ENCODE results near the gene TEKTIP1. TPM values are rescaled to one million over a fixed set of nuclear protein-coding genes. Genes with fewer than 3 reads are reported as not detected.

TEKTIP1 gene
- total RNA-seq, 1 donor from 2014 or later = not detected

GRCh38 chr19:3590991-3591659 is 52.2 kb downstream of the TEKTIP1 start:
- intact Hi-C loops (cut with micrococcal nuclease) = no loop called here
- no peak for TF ChIP-seq CTCF (IDR thresholded peaks at IDR 0.05; ENCODE audit: borderline replicate concordance)
- H3K27ac ChIP-seq (replicated peaks) = no peak overlapping the region
- DNase-seq = no peak
- peaks cover 15% of the 10 kb centered on the region for H3K27me3 ChIP-seq (ENCODE audit: low read depth)
- H3K4me3 ChIP-seq = no peak overlapping the region
- H3K9me3 ChIP-seq (replicated peaks) = no peaks in the 10 kb centered on the region
- peaks cover 16% of the 10 kb centered on the region for H3K4me1 ChIP-seq
- H3K36me3 ChIP-seq = no peaks in the 10 kb centered on the region

- TF ChIP-seq CTCF (IDR thresholded peaks at IDR 0.05; ENCODE audit: borderline replicate concordance) = no peak
- peaks cover 10% of the 10 kb centered on the region for H3K27me3 ChIP-seq (ENCODE audit: low read depth)
- H3K9me3 ChIP-seq (replicated peaks) = no peaks in the 10 kb centered on the region
- H3K36me3 ChIP-seq = no peaks in the 10 kb centered on the region
- intact Hi-C loops (cut with micrococcal nuclease) = no loop called here
- H3K4me3 ChIP-seq = no peak overlapping the region
- peak overlapping the region; percentile 59 for H3K27ac ChIP-seq (replicated peaks)
- H3K4me1 ChIP-seq = peaks cover 7% of the 10 kb centered on the region
- DNase-seq = no peak
Measured at GRCh38 chr19:3591876-3592613, 53.1 kb downstream of the TEKTIP1 start.

- intact Hi-C loops (cut with micrococcal nuclease) = no loop called here
- no peak overlapping the region for H3K4me3 ChIP-seq
- peaks cover 10% of the 10 kb centered on the region for H3K27me3 ChIP-seq (ENCODE audit: low read depth)
- H3K9me3 ChIP-seq (replicated peaks) = no peaks in the 10 kb centered on the region
- H3K27ac ChIP-seq (replicated peaks) = no peak overlapping the region
- no peaks in the 10 kb centered on the region for H3K36me3 ChIP-seq
- TF ChIP-seq CTCF (IDR thresholded peaks at IDR 0.05; ENCODE audit: borderline replicate concordance) = no peak
- peaks cover 7% of the 10 kb centered on the region for H3K4me1 ChIP-seq
- DNase-seq = no peak
Measured at GRCh38 chr19:3593156-3593555, 54.2 kb downstream of the TEKTIP1 start.

Other genes starting within 250 kb of the TEKTIP1 start
- gene NFIC, start 172.6 kb upstream of the TEKTIP1 start, total RNA-seq = 145 TPM
- gene SMIM24, start 58.6 kb upstream of the TEKTIP1 start, total RNA-seq = not detected
- not detected for gene SMIM44, start 55.7 kb upstream of the TEKTIP1 start, total RNA-seq
- gene DOHH, start 38.5 kb upstream of the TEKTIP1 start, total RNA-seq = 11.1 TPM
- 20.7 TPM for gene FZR1, start 32.9 kb upstream of the TEKTIP1 start, total RNA-seq
- 23.5 TPM for gene MFSD12, start 18.4 kb downstream of the TEKTIP1 start, total RNA-seq
- 34.8 TPM for gene HMG20B, start 33.8 kb downstream of the TEKTIP1 start, total RNA-seq
- gene GIPC3, start 46.3 kb downstream of the TEKTIP1 start, total RNA-seq = 1.6 TPM
- gene TBXA2R, start 67.7 kb downstream of the TEKTIP1 start, total RNA-seq = 2.3 TPM
- gene CACTIN, start 87.6 kb downstream of the TEKTIP1 start, total RNA-seq = 14.5 TPM
- gene PIP5K1C, start 161.3 kb downstream of the TEKTIP1 start, total RNA-seq = 31.6 TPM
- gene TJP3, start 169.2 kb downstream of the TEKTIP1 start, total RNA-seq = not detected
- 14.2 TPM for gene APBA3, start 222.5 kb downstream of the TEKTIP1 start, total RNA-seq
- 64.1 TPM for gene MRPL54, start 223.5 kb downstream of the TEKTIP1 start, total RNA-seq
- gene RAX2, start 233.1 kb downstream of the TEKTIP1 start, total RNA-seq = not detected
- 0.14 TPM for gene MATK, start 247.2 kb downstream of the TEKTIP1 start, total RNA-seq